HUES6 (cell line): Measurements from ENCODE around the gene CNTNAP2.

Source experiments
- H3K27ac ChIP-seq: 2 replicates; pipeline ENCODE4 v1.7.0; 2013; ENCODE audit warnings: low read depth, mild to moderate bottlenecking, low read length, inconsistent platforms
- H3K27me3 ChIP-seq: 2 replicates; pipeline ENCODE4 v1.6.1; 2013; ENCODE audit warnings: low read length; ENCODE audit not compliant: control insufficient read depth, insufficient read depth
- H3K36me3 ChIP-seq: 2 replicates; pipeline ENCODE4 v1.6.1; 2013; ENCODE audit warnings: low read length; ENCODE audit not compliant: control insufficient read depth, insufficient read depth
- H3K4me1 ChIP-seq: 2 replicates; pipeline ENCODE4 v1.6.1; 2013; ENCODE audit warnings: low read length; ENCODE audit not compliant: control insufficient read depth, insufficient read depth
- H3K4me3 ChIP-seq: 2 replicates; pipeline ENCODE4 v1.5.1; 2013; ENCODE audit warnings: low read depth, low read length
- H3K9ac ChIP-seq: one replicate; pipeline ENCODE4 v1.6.1; 2013; ENCODE audit warnings: mild to moderate bottlenecking, low read length
- H3K9me3 ChIP-seq: 2 replicates; pipeline ENCODE4 v1.6.1; 2013; ENCODE audit warnings: low read depth, low read length; ENCODE audit not compliant: control insufficient read depth, insufficient read depth

Gene CNTNAP2

DNA sequence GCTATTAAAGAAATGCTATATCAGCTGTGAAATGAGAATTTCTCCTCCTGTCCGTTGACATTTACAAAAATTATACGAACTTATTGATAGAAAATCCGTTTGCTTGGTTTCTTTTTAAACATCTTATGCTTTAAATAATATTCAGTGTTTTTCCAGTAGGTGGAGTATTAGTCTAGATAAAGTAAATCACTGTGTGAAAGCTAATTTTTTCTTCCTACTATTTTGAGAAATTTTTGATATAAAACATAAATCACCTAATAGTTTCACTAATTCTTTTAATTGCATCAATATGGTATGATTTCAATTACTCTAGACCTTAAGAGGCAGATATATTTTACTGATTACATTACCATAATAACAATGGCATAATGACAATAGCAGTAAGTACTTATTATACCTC is 2138.7 kb downstream of the CNTNAP2 start:
- no peak overlapping the region for H3K27ac ChIP-seq
- H3K4me1 ChIP-seq = no peaks in the 10 kb centered on the region
- no peak overlapping the region for H3K9ac ChIP-seq
- peaks cover 25% of the 10 kb centered on the region for H3K9me3 ChIP-seq
- H3K27me3 ChIP-seq = no peaks in the 10 kb centered on the region
- no peaks in the 10 kb centered on the region for H3K36me3 ChIP-seq
- H3K4me3 ChIP-seq = no peak overlapping the region

DNA sequence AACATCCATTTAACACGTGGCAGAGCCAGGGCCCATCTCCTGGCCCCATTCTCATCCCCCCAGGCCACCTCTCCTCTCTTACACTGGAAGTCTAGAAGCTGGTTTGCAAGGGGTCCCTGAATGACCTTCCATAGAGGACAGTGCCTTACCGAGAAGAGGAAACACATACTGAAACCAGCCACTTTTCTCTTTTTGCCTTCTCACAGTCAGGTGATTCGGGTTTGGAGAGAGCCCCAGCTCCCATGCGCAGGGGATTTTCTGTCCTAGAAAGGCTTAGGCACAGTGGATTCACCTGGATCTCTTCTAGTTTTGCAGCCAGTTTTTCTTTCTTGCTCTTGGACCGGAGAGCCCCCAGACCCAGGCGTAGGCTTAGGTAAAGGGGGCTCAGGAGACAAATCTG is 2139.8 kb downstream of the CNTNAP2 start:
- Histone ChIP-seq H3K27ac (no peak overlapping the region), H3K4me1 (no peaks in the 10 kb centered on the region), H3K9me3 (peaks cover 14% of the 10 kb centered on the region), H3K36me3 (no peaks in the 10 kb centered on the region), H3K27me3 (no peaks in the 10 kb centered on the region), H3K4me3 (no peak overlapping the region), H3K9ac (no peak overlapping the region)

DNA sequence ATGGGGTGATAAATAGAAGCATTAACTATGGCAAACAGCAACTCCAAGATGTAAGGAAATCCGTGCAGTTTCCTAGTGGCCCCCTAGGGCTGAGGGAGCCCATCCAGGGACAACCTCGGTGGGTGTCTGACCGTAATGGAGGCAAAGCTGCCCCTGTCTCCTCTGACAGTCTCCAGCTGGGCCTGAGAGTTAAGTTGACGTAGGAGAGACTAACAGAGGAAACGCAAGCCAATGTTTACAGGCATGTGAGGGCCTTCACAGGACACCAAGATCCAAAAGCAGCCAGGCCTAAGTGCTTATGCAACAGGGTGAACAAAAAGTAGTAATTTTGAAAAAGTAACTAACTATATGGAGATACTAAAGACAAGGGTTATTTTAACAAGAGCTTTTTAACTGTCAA is 2144.0 kb downstream of the CNTNAP2 start:
- H3K9me3 ChIP-seq = no peaks in the 10 kb centered on the region
- no peak overlapping the region for H3K27ac ChIP-seq
- H3K36me3 ChIP-seq = no peaks in the 10 kb centered on the region

DNA sequence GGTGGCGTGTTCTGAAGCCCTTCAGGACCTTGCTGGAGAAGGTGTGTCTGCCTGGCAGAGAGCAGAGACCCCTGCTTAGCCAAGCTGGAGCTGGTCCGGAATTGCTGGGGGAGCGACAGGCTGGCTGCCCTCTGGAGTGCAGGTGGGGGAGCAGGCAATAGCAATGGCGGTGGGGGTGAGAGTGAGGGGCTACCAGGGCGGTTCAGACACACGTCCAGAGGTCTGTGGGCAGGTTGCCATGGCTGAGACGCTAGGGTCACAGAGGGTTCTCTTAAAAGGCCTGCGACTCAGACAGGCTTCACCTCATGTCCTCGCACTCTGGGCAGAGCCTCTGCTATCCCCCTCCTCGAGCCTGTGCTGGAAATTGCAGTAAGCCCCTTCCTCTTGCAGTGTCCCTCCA is 2144.9 kb downstream of the CNTNAP2 start:
- H3K27me3 ChIP-seq = no peaks in the 10 kb centered on the region
- no peaks in the 10 kb centered on the region for H3K36me3 ChIP-seq
- H3K9me3 ChIP-seq = no peaks in the 10 kb centered on the region
- H3K4me1 ChIP-seq = peaks cover 10% of the 10 kb centered on the region
- no peak overlapping the region for H3K4me3 ChIP-seq
- no peak overlapping the region for H3K27ac ChIP-seq
- no peak overlapping the region for H3K9ac ChIP-seq

More for the DNA sequence above, 2144.0 kb downstream of the CNTNAP2 start:
- H3K4me1 ChIP-seq = peaks cover 10% of the 10 kb centered on the region
- H3K4me3 ChIP-seq = no peak overlapping the region
- H3K27me3 ChIP-seq = no peaks in the 10 kb centered on the region
- no peak overlapping the region for H3K9ac ChIP-seq

GRCh38 chr7:148261996-148262688 is 2145.5 kb downstream of the CNTNAP2 start:
- no peak overlapping the region for H3K9ac ChIP-seq
- no peaks in the 10 kb centered on the region for H3K27me3 ChIP-seq
- H3K9me3 ChIP-seq = no peaks in the 10 kb centered on the region
- H3K27ac ChIP-seq = no peak overlapping the region
- H3K4me3 ChIP-seq = peak overlapping the region; percentile 32; the same call in 1 of the 2 replicates
- peaks cover 10% of the 10 kb centered on the region for H3K4me1 ChIP-seq
- no peaks in the 10 kb centered on the region for H3K36me3 ChIP-seq

- peaks cover 10% of the 10 kb centered on the region for H3K4me1 ChIP-seq
- no peaks in the 10 kb centered on the region for H3K9me3 ChIP-seq
- peak overlapping the region; percentile 50 for H3K9ac ChIP-seq
- no peaks in the 10 kb centered on the region for H3K27me3 ChIP-seq
- peak overlapping the region; percentile 32; the same call in 1 of the 2 replicates for H3K4me3 ChIP-seq
- no peaks in the 10 kb centered on the region for H3K36me3 ChIP-seq
- no peak overlapping the region for H3K27ac ChIP-seq
These were observed 2146.2 kb downstream of the CNTNAP2 start for GRCh38 chr7:148262721-148263229.

DNA sequence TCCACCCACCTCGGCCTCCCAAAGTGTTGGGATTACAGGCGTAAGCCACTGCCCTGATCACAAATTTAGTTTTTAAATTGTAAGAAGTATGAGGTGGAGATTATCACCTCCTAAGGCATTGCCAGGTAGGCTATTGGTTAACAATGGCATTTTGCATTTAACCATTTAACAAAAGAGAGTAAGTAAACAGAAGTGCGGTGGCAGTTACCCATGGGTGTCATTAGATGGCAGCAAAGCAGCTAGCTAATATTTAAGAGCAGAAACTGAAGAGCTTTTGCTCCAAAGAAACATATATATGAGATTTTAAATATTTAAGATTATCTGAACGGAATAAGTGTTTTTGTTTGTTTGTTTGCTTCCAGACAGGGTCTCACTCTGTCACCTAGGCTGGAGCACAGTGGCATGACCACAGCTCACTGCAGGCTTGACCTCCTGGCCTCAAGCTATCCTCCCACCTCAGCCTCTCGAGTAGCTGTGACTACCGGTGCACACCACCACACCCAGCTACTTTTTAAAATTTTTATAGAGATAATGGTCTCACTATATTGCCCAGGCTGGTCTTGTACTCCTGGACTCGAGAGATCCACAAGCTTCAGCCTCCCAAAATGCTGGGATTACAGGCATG is 2148.4 kb downstream of the CNTNAP2 start:
- Histone ChIP-seq H3K27ac (no peak overlapping the region), H3K9ac (no peak overlapping the region), H3K9me3 (no peaks in the 10 kb centered on the region), H3K27me3 (no peaks in the 10 kb centered on the region), H3K4me1 (peaks cover 10% of the 10 kb centered on the region), H3K36me3 (no peaks in the 10 kb centered on the region), H3K4me3 (no peak overlapping the region)

DNA sequence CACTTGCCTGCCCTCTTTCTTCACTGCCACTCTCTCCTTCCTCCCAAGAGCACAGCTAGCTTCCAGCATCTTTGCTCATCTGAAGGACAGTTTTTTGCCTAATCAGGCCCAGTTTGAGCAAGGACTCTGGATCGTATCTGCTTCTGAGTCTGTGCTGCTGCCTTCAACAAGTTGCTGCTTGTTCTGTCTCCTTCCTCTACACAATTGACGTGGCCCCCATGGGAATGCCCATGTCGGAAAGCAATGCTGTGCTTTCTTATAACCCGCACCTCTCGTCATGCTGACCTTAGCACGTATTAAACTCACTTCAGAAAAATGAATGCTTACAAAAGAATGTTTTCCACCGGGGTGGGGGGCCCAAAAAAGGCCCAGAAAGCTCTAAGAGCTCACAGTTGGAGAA is 2149.3 kb downstream of the CNTNAP2 start:
- Histone ChIP-seq H3K27ac (no peak overlapping the region), H3K9me3 (no peaks in the 10 kb centered on the region), H3K4me1 (peaks cover 10% of the 10 kb centered on the region), H3K27me3 (no peaks in the 10 kb centered on the region), H3K9ac (no peak overlapping the region), H3K4me3 (no peak overlapping the region), H3K36me3 (no peaks in the 10 kb centered on the region)

GRCh38 chr7:148266795-148267194 is 2150.2 kb downstream of the CNTNAP2 start:
- H3K9me3 ChIP-seq = no peaks in the 10 kb centered on the region
- H3K9ac ChIP-seq = no peak overlapping the region
- no peaks in the 10 kb centered on the region for H3K27me3 ChIP-seq
- H3K4me3 ChIP-seq = no peak overlapping the region
- no peaks in the 10 kb centered on the region for H3K36me3 ChIP-seq
- no peak overlapping the region for H3K27ac ChIP-seq
- peaks cover 10% of the 10 kb centered on the region for H3K4me1 ChIP-seq

DNA sequence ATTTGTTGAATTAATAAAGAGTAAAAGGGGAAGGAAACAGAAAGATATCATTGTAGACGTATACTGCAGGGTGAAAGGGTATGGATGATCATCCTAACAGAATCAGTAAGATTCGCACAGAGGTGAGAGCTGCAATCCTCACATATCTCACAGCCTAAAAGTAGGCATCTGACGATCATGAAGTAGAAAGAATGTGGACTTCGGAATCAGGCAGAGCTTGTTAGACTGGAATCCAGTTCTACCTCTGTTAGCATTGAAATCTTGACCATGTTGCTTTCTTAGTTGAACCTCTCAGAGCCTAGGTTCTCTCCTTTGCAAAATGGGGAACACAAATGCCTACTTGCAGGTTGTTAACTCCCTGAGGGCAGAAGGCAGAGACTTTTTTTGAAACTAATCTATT is 2154.0 kb downstream of the CNTNAP2 start:
- no peaks in the 10 kb centered on the region for H3K9me3 ChIP-seq
- no peaks in the 10 kb centered on the region for H3K36me3 ChIP-seq
- no peak overlapping the region for H3K27ac ChIP-seq
- no peak overlapping the region for H3K9ac ChIP-seq
- no peak overlapping the region for H3K4me3 ChIP-seq
- H3K4me1 ChIP-seq = no peaks in the 10 kb centered on the region; the same call in 1 of the 2 replicates
- no peaks in the 10 kb centered on the region for H3K27me3 ChIP-seq

DNA sequence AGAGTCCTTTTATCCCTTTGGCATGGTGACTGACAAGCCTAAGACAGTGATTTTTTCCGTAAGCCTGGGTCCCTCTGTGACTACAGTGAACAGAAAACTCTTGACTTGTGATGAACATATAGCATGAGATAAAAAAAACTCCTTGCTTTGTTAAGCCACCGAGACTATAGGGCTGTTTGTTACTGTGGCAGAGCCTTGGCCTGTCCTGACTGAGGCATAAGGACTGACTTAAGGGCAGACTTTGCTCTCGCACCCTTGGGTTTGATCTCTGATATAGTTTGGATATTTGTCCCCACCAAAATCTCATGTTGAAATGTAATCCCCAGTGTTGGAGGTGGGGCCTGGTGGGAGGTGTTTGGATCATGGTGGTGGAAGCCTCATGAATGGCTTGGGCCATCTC is 2157.5 kb downstream of the CNTNAP2 start:
- no peaks in the 10 kb centered on the region for H3K9me3 ChIP-seq
- no peak overlapping the region for H3K4me3 ChIP-seq
- H3K27me3 ChIP-seq = no peaks in the 10 kb centered on the region

More for the DNA sequence above, 2157.5 kb downstream of the CNTNAP2 start:
- H3K27ac ChIP-seq = no peak overlapping the region
- H3K36me3 ChIP-seq = no peaks in the 10 kb centered on the region
- no peak overlapping the region for H3K9ac ChIP-seq
- H3K4me1 ChIP-seq = no peaks in the 10 kb centered on the region
